Right renal cortex interstitium (tissue), 3 donors: ENCODE measurements around the gene STAP2. TPM values are rescaled to one million over a fixed set of nuclear protein-coding genes. Genes with fewer than 3 reads are reported as not detected.

ENCODE experiments used
- DNase-seq, 3 donors: peaks; one replicate each; pipeline ENCODE4 v3.0.0-alpha.2; 2013; ENCODE audit warnings: low read depth in 3 of 3, low spot score in 2 of 3
- polyA plus RNA-seq, 3 donors: library from polyadenylated mRNA; unstranded; fragments of 120-200 nt; gene quantifications; one replicate each; pipeline ENCODE4 v1.2.1, GENCODE V29; 2013; ENCODE audit not compliant: insufficient read length in 3 of 3

The STAP2 gene
- 10 to 100 TPM; 22.6 to 30.0 (median 24.5) TPM for polyA plus RNA-seq

DNA sequence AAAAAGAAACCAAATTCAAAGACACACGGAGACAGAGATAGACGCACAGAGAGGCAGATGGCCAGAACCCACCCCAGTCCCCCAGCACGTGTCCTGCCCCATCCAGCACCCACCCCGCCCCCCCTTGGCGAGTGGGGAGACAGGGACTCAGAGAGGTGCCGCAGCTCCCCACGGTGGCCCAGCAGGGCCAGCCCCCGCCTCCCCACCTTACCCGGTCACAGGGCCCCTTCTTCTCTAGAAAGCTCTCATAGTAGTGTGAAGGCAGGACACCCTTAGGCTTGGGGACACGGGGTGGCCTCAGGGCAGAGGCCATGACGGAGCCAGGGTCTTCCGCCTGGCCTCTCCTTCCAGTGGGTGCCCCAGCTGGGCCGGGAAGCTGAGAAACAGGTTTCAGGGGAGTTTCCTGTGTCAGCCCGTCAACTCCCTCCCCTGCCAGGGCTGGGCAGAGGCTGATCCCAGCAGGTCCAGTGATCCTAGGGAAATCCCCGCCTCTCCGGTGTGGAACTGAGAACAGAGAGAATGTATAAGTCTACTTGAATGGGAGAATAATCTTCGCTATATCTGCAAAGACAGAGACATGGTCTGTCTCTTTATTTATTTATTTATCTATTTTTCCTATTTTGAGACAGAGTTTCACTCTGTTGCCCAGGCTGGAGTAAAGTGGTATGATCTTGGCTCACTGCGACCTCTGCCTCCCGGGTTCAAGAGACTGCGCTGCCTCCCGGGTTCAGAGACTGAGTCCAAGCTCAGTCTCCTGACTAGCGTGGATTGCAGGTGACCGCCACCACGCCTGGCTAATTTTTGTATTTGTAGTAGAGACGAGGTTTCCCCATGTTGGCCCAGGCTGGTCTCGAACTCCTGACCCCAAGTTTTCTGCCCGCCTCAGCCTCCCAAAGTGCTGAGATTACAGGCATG is at the start of gene STAP2:
Gene STAP2, minus strand, starts transcription at position 387 of the 915 bp plus-strand sequence. Its CDS starts 74 bp downstream, at position 313.
- no peak for DNase-seq

DNA sequence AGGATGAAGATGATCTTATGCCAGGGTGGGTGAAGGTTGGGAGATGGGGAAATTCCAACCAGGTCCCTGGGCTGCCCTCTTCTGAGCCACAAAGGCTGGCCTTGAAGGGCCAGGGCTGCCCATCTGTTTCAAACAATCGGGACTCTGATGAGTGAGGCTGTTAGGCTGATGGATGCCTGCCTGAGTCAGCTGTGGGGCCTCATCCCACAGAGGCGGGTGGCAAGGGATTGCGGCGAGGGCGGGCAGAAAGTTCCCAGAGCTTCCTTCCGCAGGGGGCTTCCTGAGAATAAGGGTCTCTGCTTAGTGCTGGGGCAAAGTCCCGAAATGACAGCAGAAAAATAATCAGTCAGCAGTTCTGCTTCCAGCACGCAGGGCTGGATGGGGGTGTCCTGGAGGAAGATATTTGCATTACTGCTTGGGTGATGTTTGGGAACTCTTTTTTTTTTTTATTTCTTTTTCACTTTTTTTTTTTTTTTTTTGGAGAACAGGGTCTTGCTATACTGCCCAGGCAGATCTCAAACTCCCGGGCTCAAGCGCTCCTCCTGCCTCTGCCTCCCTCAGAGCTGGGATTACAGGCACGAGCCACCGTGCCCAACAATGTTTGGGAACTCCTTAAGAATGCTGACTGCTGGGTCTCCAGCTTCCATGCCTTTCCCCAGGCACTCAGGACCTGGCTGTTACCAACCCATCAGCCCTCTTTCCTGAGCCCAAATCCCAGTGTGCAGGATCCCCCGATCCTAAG is 47.6 kb upstream of the STAP2 start:
- DNase-seq, result no peak

DNA sequence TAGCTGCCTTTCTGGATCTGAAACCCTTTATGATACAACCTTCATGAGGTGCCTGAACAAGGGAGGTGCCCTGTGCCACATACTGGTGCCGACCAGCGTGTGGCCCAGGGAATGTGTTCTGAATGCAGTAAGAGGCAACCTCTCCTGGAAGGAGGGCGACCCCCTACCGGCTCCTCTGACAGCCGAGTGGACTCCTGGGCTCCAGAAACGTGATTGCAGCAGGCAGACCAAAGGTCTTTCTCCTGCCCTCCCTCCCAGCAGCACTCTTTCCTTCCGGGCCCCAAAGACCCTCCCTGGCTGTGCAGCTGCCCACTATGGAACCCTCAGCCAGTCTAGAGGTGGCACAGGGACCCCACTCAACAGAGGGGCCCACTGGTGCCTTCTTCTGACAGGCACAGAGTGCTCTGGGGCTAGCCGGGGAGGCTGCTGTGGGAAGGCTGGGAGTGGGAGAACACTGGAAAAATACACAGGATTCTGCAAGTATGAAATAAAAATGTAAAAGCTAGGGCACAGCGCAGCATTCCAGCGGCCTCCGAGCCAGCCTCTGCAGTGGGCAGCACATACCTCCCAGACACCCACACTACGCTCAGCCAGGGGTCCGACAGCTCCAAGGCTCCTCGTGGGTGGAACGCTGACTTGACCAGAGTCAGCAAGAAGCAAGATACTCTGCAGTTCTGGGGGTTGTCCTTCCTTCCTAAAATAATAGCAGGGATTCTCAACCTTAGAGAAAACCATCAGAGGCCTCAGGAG is 46.8 kb upstream of the STAP2 start:
- DNase-seq, result no peak

- no peak for DNase-seq
These were observed 41.7 kb upstream of the STAP2 start for GRCh38 chr19:4380254-4380727.

DNA sequence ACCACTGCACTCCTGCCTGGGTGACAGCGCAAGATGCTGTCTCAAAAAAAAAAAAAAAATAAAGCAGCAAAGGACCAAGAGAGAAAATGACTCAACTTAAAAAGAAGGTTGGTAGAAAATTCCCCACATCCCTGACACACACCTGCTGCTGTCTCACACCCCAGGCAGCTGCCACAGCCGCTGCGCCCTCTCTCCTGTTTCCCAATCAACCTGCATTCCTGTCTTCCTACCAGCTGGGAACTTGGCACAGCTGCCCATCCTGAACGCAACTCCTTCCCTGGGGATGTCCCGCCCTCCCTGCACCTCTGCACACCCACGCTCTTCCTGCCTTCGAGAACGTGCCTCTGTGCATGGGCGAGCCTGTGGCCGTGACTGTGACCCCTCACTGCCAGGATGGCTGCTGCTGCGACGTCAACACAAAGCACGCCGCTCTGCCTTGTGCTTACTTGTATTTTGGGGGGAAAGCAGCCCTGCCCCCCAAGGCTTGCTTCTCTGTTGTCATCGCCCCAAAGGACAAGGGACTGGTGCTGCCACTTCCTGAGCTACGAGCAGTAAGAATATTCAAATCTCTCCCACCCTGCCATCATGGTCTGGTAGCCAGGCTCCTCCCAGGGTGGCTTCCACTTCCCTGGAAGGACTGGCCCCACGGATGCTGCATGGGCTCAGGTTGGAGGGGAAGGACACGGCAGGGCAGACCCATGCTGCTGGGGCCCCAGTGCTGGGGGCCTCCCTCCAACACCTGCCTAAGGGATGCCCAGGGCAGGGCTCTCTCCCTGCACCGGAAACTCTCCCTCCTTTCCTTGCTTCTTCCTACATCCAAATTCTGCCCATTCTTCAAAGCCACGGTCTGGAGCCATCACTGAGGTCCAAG is 41.0 kb upstream of the STAP2 start:
- DNase-seq, result no peak

DNA sequence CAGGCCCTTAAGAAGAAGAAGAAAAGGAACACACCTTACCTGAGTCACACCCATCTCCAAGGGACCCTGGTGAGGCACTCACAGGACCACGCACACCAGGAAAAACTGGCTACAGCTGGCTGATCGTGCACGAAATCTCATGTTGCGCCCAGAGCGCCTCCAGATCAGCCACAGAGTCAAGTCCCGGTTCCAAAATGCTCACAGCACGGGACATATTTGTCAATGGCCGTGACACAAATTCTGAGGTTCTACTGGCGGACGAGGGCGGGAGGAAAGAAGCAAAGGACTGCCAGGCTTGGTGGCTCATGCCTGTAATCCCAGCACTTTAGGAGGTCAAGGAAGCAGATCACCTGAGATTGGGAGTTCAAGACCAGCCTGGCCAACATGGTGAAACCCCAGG is 40.3 kb upstream of the STAP2 start:
- no peak for DNase-seq

DNA sequence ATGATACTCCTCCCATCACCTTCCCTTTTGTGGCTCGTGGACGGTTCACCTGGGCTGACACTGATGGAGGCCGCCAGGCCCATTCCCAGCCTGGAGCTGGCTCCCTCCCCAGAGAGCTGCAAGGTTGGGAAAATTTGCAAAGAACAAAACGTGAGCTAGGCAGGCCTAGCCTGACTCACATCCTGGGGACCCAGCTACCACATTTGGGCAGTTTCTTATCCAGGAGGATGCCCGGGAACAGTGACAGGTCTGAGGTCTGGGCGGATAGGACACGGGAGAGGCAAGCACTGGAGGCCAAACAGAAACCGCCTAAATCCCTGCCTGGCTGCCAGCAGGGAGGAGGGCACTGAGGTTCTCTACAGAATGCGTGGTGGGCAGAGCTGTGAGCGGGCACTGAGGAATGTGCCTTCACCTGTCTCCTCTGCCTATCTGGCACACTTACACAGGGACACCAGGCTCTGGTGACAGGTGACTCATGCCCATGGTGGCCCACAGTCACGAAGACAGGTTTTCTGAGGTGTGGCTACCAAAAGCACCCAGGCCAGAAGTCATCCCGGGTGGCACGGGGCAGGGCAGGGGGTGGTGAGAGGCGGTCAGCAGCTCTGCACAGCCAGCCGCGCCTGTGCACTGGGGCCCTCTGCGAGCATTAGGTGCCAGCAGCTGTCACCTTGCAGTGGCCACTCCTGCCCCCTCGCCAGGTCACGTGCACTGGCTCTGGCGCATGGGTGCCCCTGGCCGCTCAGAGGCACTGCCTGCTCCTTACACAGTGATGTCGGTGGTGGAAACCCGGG is 38.6 kb upstream of the STAP2 start:
- no peak for DNase-seq

GRCh38 chr19:4376671-4376990 is 38.0 kb upstream of the STAP2 start:
- DNase-seq, result no peak

DNA sequence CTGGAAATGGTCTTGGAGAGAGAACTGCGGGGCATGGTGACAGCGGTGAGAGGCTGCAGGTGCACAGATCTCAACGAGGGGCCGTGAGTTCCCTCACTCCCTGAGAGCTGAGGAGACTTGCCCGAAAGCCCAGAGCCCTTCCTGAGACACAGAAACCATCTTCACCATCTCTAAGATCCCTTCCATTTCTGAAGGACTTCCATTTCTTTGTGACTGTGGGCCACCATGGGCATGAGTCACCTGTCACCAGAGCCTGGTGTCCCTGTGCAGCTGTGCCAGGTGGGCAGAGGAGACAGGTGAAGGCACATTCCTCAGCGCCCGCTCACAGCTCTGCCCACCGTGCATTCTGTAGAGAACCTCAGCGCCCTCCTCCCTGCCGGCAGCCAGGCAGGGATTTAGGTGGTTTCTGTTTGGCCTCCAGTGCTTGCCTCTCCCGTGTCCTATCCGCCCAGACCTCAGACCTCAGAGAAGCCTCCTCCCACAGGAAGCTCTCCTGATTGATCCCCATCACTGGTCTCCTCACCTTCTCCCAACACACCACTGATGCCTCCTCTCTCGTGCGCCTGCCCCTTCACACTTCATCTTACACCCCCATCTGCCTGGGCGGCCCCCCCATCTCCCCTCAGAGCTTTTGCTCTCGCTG is 37.5 kb upstream of the STAP2 start:
- DNase-seq, result no peak

DNA sequence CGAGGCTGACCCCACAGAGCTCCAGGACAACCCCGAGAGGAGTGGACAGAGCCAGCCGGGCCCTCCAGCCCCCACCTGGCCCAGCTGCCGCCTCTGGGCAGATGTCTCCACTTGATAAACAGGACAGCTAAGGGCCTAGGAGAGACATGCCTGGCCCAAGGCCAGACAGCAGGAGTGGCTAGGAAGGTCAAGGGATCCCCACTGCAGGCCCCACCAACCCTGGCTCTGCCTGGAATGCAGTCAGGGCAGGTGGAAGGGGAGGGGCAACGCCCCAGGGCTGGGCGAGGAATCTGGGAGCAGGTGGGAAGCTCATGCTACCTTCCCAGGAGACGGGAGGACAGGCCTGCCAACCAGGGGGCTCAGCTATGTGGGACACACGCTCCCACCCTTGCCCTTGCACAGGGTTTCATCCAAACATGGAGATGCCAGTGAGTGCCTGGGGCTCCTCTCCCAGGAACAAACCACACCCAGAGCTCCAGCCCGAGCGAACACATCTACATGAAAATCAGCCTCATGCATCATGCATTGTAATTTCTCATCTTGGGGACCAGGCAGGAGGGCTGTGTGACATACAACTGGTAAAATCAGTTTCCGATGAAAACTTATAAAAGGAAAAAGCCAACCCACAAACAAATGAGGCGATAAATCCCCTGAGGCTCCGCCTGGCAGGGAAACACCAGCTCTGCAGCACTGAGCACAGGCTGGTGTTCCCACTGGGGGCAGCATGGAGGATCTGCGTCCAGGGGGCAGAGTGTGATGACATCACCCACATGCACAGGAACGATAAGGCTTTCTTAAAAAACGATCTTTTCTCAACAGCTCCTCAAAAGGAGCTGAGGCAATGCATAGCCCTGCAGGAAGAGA is 36.8 kb upstream of the STAP2 start:
- no peak for DNase-seq

DNA sequence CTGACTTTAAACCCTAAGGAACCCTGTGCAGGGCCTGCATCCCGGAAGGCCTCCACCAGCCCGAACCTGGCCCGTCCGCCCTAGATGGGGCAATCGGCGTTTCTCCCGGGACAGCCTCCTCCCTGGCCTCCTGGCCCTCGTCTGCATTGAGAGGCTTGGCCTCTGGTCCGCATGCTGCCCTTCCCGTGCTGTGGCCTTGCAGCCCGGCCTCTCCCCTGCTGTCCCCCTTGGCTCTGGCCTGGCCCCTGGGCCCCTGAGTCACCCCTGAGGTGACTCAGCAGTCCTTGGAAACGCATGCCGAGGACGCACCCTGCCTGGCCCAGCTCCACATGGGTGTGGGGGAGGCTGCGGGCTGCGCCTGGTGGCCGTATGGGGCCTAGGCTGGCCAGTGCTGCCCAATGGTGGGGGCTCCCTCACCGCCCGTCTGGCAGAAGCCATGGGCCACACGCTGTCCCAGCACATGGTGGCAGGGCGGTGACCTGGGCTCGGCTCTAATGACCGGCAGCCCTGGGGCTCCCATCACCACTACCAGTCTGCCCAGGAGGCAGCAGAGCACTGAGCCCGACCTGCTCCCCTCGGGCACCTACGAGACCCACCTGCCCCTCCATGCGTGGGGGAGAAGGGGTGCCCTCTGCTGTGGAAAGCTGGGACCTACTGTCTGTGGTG is 36.0 kb upstream of the STAP2 start:
- no peak for DNase-seq

DNA sequence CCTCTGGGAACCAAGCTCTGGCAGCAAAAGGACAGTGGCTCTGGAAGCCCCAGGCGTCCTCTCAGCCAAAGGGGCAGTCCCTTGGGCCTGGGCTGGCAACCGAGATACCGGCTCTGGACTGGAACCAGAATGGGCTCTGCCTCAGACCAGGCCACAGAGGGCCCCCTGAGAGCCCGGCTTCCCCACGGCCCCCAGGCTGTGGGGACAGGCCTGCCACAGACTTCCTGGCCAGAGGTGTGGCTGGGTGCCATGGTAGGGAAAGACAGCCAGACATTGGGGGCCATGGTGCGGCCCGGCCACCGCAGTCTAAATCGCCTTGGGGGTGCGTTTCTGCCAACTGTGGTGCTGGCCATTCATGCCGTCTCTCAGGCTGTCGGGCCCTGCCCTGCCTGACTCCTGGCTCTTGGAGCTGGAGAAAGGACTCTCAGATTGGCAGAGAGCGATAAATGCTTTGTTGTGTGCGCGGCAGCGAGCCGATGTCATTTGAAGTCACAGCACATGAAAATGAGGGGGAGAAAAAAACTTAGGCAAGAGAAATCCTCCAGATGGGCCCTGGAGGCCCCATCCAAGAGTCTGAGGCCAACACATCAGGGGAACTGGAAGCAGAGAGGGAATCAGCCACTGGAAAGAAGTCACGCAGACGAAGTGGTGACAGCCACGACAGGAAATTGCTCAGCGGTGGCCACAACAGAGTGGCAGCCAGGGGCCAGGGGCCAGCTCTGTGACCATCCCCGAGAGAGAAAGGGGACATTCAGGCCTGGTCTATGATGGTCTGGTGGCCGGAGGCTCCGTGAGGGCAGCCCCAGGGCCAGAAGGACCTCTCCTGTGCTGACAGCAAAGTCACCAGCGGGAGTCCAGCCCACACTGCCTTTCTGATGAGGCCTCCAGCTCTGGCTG is 35.2 kb upstream of the STAP2 start:
- DNase-seq, result no peak

DNA sequence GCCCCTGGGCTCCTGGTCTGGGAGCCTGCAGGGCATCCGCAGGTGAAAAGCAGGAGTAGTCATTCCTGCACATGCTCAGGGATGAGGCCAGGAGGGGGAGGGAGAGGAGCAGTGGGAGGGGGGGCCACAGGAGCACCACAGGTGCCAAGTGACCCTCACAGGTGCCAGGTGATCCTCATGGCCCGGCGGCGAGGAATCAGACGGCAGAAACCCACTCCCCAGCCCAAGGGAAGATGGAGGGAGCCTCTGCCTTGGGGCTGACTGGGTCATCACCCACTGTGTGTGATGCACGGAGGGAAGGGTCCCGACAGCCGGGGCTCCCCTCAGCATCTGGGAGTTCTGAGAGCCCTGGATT is 34.4 kb upstream of the STAP2 start:
- DNase-seq, result no peak

- DNase-seq, result no peak
These were observed 33.8 kb upstream of the STAP2 start for GRCh38 chr19:4372165-4373012.
